ENCODE results near the gene CHD9NB.
"Not testable (repeated sequence)": the region's sequence is repeated elsewhere in the genome, so short reads cannot be mapped to it uniquely, and the experiment has no call there.

The CHD9NB gene

DNA sequence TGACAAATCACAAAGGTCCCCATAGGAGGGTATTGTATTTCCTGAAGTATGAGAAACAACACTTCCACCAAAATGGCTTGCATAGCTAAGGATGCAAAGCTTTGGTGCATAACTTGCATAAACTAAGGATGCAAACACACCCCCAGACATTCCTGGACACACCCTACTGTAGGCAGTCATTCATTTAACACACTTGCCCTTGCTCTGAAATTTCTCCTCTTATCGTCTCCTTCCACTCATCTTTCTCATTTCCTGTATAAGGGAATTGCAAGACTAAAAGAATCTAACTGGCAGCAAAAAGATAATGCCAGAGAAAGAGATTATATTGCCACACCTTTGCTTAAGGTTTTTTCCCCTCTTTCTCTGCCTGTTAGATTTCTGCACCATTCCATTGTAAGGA lies 30.4 kb upstream of the CHD9NB start:
- no peak for DNase-seq

DNA sequence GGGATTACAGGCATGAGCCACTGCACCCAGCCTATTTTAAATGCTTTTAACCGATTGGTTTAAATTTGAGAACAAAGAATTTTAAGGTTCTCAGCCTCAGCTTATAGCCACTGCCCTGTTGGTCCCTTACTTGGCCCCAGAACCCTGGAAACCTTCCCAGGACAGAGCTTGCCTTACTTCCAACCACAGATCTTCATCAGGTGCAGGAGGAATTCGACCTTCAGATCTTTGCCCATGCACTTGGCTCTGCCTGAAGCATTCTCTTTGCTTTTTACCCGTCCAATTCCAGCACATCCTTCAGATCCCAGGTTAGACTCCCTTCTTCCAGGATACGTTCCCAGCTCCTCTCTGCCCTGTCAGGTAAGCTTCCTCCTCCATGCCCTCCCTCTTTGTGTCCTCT lies 29.8 kb upstream of the CHD9NB start:
- no peak for DNase-seq

DNA sequence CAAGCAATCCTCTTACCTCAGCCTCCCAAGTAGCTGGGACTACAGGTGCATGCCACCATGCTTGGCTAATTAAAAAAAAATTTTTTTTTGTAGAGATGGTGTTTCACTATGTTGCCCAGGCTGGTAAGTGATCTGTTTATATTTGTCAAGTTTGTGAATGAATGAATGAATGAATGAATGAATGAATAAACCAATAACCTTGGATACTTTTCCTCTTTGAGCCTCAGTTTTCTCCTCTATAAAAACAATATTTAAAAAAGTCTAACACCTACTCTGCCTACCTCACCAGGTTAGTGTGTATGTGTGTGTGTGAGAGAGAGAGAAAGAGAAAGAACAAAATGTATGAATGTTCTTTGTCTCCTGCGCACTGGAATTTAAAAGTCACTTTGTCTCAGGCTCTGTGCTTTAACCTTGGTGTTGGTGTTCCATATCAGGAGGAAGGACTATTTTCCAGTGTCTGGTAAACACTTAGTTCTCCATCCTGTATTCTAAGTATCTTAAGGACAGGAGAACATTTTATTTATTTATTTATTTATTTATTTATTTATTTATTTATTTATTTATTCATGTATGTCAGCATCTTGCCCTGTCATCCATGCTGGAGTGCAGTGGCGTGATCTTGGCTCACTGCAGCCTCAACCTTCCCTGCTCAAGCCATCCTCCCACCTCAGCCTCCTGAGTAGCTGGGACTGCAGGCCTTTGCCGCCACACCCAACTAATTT lies 29.1 kb upstream of the CHD9NB start:
- no peak for DNase-seq

DNA sequence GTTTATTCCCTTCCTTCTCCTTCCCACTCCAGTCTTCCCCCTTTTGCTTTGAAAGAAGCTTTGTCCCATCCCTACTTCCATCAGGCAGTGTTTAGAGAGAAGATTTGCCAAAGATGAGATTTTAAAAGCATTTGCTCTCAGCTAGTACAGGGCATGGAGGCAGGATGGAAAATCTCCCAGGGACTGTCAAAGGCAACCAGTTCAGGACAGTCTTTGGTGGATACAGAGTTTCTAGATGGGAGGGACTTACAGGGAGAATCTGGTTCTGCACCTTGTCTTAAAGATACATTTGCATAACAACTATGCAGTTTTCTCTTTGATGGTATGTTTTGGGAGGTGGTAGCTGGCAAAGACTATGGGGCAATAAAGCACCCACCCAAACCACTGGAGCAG lies 28.3 kb upstream of the CHD9NB start:
- DNase-seq, result no peak

DNA sequence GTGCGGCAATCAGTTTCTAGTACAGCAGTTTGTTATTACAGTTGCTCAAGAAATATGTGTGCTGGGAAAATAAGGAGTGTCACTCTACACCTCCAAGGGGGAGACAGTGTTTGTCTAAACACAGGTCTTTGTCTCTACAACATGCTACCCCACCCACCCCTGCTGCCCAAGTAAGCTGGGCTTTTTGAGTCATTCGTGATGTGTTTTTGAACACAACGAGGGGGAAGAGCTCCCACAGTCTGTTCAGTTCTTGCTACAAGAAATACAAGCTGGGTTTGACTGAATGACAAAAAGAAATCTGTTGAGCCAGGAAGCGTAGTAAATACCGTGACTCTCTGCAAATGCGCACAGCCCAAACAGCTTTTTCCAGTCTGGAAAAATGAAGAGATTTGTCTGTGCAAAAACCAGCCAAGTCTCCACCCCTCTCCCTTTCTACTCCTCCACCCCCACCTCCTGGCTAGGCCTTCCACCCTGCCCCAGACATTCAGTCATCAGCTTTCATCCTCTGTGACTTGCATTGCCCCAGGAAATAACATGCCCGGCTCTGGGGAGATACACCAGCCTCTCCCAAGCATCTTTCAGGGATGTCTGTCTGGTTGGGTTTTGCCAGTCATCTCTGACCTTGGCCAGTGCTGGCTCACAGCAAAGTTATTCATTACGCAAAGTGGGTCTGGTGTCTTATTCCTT lies 27.8 kb upstream of the CHD9NB start:
- peak; percentile 23 for DNase-seq

DNA sequence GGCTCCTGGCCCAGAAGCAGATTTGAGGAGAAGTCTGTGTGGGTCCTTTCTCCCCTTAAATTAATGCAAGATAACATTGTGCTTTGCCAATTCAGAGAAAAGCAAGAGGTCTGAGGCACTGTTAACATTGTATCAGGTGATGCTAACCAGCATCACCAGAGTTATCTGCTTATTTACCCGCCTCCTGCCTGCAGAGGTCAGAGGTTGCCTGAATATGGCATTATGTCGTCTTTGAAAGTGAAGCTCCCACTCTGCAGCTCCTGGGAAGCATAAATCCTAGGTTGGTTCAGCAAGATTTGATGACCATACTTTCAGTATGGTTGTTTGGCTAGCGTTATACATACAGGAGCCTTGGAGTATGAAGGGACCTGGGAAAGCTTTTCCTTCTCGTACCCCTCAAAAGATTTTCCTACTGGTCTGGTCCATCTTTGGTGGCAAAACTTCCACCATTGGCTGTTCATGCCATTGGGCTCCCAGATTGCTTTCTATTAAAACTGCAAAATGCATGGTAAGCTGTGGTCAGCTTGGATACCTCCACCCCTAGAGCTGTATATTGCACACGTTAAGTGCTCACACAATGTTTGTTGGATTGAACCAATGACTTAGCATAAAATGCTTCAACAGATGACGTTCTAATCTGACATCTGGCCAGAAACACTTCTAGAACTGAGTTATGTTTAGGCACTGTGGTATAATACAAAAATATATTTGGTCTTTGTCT lies 26.2 kb upstream of the CHD9NB start:
- no peak for DNase-seq

DNA sequence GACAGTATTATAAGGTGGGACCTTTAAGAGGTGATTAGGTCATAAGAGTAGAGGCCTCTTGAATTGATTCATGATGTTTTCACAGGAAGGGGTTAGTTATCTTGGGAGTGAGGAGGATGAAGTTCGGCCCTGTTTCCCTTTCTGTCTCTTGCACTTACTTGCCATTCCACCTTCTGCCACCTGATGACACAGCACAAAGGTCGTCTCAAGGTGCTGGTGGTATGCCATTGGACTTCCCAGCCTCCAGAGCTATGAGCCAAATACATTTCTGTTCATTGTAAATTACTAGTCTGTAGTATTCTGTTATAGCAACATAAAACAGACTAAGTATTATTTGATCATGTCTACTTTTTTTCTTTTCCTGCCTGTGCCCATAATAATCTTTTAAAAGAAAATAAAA lies 25.6 kb upstream of the CHD9NB start:
- DNase-seq, result no peak

DNA sequence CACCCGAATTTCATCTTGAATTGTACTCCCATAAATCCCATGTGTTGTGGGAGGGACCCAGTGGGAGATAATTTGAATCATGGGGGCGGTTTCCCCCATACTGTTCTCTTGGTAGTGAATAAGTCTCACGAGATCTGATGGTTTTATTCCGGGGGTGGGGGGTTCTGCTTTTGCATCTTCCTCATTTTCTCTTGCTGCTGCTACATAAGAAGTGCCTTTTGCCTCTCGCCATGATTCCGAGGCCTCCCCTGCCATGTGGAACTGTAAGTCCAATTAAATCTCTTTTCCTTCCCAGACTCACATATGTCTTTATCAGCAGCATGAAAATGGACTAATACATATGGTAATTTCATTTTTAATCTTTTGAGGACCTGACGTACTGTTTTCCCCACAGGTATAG lies 22.8 kb upstream of the CHD9NB start:
- not testable (repeated sequence) for DNase-seq

DNA sequence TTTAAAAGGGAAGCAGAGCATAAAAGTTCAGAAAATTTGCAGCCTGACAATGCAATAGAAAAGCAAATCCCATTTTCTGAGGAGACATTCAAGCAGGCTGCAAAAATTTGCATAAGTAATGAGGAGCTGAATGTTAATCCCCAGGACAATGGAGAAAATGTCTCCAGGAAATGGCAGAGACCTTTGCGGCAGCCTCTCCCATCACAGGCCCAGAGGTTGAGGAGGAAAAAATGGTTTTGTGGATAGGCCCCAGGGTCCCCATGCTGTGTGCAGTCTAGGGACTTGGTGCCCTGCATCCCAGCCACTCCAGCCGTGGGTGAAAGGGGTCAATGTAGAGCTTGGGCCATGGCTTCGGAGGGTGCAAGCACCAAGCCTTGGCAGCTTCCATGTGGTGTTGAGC lies 21.6 kb upstream of the CHD9NB start:
- DNase-seq, result not testable (repeated sequence)

DNA sequence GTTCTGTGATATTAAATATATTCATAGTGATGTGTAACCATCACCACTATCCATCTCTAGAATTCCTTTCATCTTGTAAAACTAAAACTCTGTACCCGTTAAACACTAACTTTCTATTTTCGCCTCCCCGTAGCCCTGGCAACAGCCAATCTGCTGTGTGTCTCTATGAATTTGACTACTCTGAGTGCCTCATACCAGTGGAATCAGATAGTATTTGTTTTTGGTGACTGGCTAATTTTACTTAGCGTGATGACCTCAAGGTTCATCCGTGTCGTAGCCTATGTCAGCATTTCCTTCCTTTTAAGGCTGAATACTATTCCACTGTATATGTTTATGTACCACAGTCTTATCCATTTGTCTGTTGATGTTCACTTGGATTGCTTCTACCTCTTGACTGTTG lies 20.3 kb upstream of the CHD9NB start:
- DNase-seq, result no peak

DNA sequence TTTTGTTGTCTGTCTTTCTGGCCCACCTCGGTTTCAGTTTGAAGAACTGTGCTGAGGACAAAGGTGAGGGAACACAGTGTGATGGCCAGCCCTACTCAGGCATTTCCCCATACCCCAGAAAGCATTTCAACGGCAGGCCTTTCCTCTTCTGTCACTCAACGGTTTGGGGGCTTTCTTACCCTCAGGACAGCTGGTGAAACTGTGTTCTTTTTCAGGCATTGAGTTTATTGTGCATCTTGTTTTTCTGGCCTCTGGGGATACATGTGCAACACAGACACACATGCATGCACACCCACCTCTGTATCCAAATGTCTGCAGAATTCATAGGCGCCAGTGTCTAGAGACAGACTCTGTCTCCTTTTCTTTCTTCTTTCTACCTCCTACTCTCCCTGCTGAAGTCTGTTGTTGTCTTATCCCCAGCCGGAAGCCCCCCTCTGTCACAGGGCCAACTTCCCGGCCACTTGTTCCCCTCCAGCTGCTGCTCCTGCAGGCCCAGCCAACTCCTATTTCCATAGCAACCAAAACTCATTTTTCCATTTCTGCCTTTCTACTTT lies 19.1 kb upstream of the CHD9NB start:
- DNase-seq, result peak; percentile 89

DNA sequence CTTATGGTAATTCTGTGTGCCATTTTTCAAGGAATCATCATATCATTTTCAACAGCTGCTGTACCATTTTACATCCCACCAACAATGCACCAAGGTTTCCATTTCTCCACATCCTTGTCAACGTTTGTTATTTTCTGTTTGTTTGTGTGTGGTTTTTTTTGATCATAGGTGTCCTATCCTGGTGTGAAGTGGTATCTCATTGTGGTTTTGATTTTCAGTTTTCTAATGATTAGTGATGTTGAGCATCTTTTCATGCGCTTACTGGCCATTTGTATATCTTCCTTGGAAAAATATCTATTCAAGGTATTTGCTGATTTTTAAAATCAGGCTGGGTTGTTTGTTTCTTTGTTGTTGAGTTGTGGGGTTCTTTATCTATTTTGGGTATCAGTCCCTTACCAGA lies 17.1 kb upstream of the CHD9NB start:
- DNase-seq, result no peak

DNA sequence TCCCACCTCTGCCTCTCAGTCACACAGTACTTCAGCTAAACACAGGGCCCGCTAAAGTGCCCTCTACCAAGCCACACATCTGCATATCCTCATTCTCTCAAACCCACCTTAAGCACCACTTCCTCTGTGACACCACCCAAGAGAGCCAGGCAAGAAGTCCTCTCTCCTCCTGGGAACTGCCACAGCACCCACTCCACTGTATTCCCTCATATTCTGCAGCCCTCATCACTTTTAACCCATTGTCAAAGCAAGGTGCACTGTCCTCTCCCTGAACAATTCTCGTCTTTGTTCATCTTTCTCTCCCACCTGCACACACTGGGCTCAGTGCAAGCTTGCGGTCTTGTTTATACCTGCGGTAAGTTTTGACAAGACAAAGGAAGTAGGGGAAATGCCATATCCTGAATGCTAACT lies 15.7 kb upstream of the CHD9NB start:
- no peak for DNase-seq

DNA sequence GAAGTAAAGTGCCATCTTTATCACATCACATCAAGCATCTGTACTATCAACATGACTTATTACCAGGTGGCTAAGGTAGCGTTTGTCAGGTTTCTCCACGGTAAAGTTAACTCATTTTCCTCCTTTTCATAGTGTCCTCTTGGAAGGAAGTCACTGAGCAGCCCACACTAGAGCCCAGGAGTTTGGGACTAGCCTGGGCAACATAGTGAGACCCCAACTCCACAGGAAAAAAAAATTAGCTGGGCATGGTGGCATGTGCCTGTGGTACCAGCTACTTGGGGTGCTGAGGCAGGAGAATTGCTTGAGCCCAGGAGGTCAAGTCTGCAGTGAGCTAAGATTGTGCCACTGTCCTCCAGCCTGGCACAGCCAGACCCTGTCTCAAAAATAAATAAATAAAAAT lies 15.0 kb upstream of the CHD9NB start:
- no peak for DNase-seq

DNA sequence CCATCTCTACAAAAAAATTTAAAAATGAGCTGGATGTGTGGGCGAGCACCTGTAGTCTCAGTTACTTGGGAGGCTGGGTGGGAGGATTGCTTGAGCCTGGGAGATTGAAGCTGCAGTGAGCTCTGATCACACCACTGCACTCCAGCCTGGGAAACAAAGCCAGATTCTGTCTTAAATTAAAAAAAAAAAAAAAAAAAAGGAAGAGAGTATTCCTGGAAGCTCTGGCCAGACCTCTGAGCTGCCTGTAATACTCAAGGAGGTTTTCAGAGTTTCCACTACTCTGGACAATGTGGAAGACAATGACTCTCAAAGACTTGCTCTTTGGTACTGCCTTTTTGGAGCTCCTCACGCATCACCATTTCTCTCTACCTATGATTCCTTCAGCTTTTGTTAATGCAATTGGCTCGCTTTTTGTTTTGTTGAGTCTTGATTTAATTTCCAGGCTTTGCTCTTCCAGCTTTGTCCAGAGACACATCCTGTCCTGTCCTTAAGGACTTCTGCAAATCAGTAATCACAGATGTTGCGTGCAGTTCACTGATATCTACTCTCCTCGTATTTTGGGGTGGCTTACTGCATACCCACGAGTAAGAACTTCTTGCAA lies 12.9 kb upstream of the CHD9NB start:
- DNase-seq, result no peak

DNA sequence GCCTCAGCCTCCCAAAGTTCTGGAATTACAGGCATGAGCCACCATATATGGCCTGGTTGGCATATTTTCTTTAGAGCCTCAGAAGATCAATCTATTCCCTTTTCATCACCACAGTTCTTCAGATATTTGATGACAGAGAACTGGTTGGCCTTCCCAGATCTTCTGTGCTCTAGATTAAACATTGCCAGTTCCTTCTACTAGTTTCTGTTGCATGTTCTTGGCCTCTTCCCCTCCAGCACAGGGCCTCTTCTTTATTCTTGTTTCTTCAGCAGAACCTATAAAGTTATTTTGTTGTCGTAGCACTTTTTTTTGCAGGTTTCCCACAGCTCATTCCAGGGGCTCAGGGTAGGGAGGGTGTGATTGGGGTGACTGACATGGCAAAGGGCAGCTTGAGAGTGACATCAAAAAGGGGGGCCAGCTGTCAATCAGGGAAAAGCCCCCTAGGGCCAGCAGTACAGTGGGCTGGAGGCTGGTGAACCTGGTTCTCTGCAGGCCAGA lies 11.4 kb upstream of the CHD9NB start:
- no peak for DNase-seq

DNA sequence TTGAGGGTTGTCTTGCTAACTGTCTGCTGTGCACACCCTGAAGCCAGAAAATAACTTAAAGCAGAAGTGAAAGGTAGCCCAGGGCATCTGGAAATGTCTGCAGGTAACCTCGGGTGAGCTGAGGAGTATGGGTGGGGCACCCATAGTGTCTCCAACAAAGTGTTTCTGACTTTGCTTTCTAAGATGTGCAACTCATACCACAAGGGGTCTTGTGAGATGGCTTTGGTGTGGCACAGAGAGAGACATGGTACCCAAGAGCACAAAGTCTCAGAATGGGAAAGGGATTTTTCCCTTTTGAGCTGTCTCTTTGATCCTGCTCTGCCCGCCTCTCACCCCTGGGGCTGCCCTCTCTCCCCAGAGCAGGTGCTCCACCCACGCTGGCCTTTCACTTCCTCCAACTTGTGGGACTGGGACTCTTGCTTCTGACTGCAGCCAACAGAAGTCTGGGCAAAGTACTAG lies 9.0 kb upstream of the CHD9NB start:
- no peak for DNase-seq

DNA sequence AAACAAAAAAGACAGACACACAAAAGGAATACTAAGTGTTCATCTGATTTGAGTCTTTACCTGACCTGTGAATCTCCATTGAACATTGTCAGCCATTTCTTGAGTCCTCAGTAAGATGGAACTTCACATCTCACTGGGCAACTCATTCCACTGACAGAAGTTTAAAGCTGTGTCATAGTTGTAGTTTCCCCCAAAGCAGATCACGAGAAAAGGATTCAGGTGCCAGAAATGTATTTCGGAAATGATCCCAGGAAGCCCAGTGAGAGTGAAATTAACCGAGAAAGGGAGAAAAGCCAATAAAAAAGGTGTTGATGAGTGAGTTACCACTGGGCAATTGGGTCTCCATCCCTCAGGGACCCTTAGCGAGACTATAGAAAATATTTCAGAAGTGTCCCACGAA lies 8.6 kb upstream of the CHD9NB start:
- no peak for DNase-seq

DNA sequence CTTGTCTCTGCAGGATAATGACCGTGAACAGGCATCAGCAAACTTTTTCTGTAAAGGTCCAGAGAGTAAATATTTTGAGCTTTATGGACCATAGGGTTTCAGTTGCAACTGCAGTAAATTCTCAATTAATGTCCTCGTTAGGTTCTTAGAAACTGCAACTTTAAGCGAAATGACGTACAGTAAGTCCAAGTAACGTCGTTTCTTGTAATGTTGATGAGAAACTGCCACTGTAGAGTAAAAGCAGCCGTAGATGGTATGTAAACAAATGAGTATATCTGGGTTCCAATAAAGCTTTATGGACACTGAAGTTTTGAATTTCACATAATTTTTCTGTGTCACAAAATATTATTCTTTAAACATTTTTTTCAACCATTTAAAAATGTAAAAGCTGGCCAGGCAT lies 7.0 kb upstream of the CHD9NB start:
- DNase-seq, result no peak

DNA sequence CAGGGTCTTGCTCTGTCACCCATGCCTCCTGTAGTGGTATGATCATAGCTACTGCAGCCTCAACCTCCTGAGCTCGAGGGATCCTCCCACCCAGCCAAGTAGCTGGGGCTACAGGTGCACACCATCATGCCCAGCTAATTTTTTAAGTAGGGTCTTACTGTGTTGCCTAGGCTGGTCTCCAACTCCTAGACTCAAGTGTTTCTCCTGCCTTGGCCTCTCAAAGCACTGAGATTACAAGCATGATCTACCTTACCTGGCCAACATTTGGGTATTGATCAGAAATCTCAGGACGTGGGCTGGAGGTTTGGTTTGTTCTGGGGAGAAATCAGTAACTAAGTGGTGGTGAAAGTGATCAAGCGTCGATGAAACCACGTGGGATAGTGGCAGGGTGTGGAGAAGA lies 6.2 kb upstream of the CHD9NB start:
- no peak for DNase-seq

DNA sequence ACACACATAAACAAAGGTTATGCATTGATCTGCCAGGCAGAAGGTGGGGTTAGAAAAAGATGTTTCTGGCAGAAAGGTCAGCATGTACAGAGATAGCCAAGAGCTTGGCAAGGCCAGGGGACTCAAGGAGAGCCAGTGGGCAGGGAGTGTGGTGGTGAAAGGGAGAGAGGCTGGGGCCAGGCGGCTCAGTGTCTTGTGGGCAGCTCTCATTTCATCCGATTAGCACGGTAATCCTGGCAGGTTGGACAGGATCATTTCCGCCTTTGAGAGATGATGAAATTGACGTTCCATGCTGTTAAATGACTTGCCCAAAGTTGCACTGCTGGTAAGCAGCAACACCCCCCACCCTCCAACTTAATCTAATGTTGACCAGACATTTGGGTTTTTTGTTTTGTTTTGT lies 5.7 kb upstream of the CHD9NB start:
- DNase-seq, result no peak

DNA sequence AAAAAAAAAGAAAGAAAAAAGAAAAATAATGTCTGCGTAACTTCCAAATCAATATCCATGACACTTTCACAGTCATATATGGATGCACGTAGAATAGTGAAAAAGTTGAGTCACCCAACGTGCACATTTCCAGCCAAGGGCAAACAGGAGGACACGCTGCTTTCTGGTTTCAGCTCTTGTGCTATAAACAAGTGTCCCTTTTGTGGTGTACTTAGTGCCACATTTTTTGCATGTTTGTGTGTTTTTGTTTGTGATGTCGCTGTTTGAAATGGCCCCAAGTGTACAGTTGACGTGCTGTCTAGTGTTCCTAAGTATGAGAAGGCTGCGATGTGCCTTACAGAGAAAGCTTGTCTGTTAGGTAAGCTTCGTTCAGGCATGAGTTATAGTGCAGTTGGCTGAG lies 5.0 kb upstream of the CHD9NB start:
- no peak for DNase-seq

DNA sequence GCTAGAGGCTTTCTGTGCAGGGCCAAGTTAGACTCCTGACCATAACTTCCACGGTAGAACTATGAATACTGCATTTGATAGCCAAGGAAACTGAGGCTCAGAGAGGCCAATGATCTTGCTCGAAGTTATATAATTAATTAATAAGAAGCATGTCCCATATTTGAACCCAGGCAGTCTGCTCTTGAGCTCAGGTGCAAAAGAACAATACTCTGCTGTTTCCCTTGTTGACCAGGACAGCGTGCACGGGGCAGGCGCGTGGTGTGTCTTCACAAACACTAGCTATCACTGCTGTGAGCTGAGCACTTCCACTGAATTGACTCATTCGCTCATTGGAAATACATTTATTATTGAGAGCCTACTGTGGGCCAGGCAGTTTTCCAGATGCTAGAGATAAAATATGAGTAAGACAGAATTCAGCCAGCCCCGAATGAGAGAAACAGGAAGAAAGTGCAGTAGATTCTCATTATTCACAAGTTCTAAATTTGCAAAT lies 3.7 kb upstream of the CHD9NB start:
- no peak for DNase-seq

All from NCI-H2171 treated with DMSO at 0.1 percent for 48 hours (cell line).